Measurements from ENCODE around the gene GNAQ. TPM values are rescaled to one million over a fixed set of nuclear protein-coding genes. Genes with fewer than 3 reads are reported as not detected.

Gene GNAQ
- total RNA-seq, 1 donor from 2014 or later: 46.7 TPM

DNA sequence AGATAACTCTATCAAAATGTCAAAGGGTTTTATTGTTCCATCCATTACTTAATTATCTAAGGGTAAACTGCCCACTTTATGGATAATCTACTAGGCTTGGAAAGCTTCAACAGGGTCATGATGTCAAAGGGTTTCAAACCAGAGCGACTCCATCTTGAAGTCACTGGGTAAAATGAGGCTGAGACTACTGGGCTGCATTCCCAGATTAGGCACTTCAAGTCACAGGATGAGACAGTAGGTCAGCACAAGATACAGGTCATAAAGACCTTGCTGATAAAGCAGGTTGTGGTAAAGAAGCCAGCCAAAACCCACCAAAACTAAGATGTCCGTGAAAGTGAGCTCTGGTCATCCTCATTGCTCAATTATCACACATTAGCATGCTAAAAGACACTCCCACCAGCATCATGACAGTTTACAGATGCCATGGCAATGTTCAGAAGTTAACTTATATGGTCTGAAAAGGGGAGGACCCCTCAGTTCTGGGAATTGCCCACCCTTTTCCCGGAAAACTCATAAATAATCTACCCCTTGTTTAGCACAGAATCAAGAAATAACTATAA, 138.6 kb downstream of the GNAQ start:
- Mint-ChIP-seq H3K27ac (no peak overlapping the region), H3K27me3 (no peaks in the 10 kb centered on the region), H3K4me1 (ENCODE audit: unreplicated experiment) (peaks cover 18% of the 10 kb centered on the region), H3K36me3 (peaks cover 14% of the 10 kb centered on the region), H3K9me3 (peaks cover 4% of the 10 kb centered on the region), H3K4me3 (no peak overlapping the region)
- no peak for DNase-seq (ENCODE audit: extremely low spot score, unreplicated experiment)
- TF ChIP-seq, protein P1, sequence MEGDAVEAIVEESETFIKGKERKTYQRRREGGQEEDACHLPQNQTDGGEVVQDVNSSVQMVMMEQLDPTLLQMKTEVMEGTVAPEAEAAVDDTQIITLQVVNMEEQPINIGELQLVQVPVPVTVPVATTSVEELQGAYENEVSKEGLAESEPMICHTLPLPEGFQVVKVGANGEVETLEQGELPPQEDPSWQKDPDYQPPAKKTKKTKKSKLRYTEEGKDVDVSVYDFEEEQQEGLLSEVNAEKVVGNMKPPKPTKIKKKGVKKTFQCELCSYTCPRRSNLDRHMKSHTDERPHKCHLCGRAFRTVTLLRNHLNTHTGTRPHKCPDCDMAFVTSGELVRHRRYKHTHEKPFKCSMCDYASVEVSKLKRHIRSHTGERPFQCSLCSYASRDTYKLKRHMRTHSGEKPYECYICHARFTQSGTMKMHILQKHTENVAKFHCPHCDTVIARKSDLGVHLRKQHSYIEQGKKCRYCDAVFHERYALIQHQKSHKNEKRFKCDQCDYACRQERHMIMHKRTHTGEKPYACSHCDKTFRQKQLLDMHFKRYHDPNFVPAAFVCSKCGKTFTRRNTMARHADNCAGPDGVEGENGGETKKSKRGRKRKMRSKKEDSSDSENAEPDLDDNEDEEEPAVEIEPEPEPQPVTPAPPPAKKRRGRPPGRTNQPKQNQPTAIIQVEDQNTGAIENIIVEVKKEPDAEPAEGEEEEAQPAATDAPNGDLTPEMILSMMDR (conservative IDR thresholded peaks at IDR 0.05): no peak

GRCh38 chr9:77892171-77892570, 139.4 kb downstream of the GNAQ start:
- no peaks in the 10 kb centered on the region for H3K27me3 Mint-ChIP-seq
- no peak overlapping the region for H3K4me3 Mint-ChIP-seq
- H3K9me3 Mint-ChIP-seq: peaks cover 4% of the 10 kb centered on the region
- peaks cover 14% of the 10 kb centered on the region for H3K36me3 Mint-ChIP-seq
- TF ChIP-seq, protein P1 (conservative IDR thresholded peaks at IDR 0.05): no peak
- DNase-seq (ENCODE audit: extremely low spot score, unreplicated experiment): no peak
- peaks cover 18% of the 10 kb centered on the region for H3K4me1 Mint-ChIP-seq (ENCODE audit: unreplicated experiment)
- peak overlapping the region; percentile 12 for H3K27ac Mint-ChIP-seq

DNA sequence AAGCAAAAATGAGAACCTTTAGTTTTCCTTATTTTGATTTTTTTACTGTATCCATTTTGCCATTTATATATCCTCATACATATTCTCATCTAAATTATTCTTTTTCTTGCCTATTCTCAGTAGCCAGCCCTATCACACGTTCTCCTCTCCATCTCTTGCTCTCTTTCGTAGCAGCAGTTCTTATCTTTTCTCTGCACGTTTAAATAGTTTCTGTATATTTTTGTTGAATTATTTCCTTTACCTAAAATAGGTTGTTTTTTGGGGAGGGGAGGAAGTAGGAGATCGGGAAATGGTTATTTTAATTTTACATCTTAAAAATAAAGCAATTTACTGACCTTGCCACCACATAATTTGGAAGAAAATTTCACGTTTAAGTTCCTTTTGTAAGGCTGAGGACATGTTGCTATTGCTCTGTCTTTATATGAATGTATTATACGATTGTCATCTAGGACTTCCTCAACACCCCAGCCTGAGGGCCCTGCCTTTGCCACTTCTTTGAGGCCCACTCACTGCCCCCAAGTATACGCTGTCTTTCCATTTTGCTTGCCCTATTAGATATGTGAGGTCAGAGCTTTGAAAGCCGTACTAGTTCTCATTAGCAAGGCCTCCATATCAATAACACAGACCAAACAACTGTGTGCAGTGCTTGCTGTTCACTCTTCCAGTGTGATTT, 140.3 kb downstream of the GNAQ start:
- DNase-seq (ENCODE audit: extremely low spot score, unreplicated experiment): no peak
- peaks cover 10% of the 10 kb centered on the region for H3K36me3 Mint-ChIP-seq
- peaks cover 18% of the 10 kb centered on the region for H3K4me1 Mint-ChIP-seq (ENCODE audit: unreplicated experiment)
- TF ChIP-seq, protein P1 (conservative IDR thresholded peaks at IDR 0.05): no peak
- no peak overlapping the region for H3K4me3 Mint-ChIP-seq
- no peaks in the 10 kb centered on the region for H3K27me3 Mint-ChIP-seq
- no peak overlapping the region for H3K27ac Mint-ChIP-seq
- no peaks in the 10 kb centered on the region for H3K9me3 Mint-ChIP-seq

- no peak overlapping the region for H3K27ac Mint-ChIP-seq
- peaks cover 31% of the 10 kb centered on the region for H3K4me1 Mint-ChIP-seq (ENCODE audit: unreplicated experiment)
- no peak for DNase-seq (ENCODE audit: extremely low spot score, unreplicated experiment)
- no peaks in the 10 kb centered on the region for H3K27me3 Mint-ChIP-seq
- no peaks in the 10 kb centered on the region for H3K9me3 Mint-ChIP-seq
- TF ChIP-seq, protein P1 (conservative IDR thresholded peaks at IDR 0.05): no peak
- H3K4me3 Mint-ChIP-seq: no peak overlapping the region
- H3K36me3 Mint-ChIP-seq: peaks cover 10% of the 10 kb centered on the region
Observed at GRCh38 chr9:77887662-77888061, 143.9 kb downstream of the GNAQ start.

DNA sequence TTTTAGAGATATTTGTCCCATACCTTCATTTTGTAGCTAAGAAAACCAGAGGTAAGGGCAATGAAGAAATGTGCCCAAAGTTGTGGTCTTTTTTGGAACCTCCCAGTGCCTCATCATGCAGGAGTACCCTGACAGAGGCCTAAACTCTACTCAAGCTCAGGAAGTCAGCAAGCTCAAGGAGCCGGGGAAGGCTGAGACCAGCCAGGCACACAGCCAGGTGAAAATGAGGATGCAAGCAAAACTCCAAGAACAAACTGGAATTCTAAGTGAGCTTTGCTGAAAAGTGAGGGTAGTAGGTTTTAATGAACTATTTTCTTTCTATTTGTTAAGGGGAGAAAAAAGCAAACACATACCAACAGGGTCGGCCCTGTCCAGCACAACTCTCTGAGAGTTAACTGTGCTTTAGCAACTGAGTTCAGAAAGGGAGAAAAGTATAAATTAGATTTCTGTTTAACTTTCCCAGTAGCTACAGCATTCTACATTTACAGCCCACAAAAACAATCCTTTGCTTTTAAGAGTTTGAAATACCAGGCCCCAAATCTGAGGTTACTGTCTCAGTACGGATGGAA, 146.4 kb downstream of the GNAQ start:
- Mint-ChIP-seq H3K4me1 (ENCODE audit: unreplicated experiment) (peaks cover 25% of the 10 kb centered on the region), H3K36me3 (peaks cover 9% of the 10 kb centered on the region), H3K4me3 (no peak overlapping the region), H3K27ac (no peak overlapping the region), H3K27me3 (no peaks in the 10 kb centered on the region), H3K9me3 (no peaks in the 10 kb centered on the region)
- TF ChIP-seq, protein P1 (conservative IDR thresholded peaks at IDR 0.05): no peak
- no peak for DNase-seq (ENCODE audit: extremely low spot score, unreplicated experiment)

All from type B pancreatic cell (in vitro differentiated cells).